DOHH2 (cell line): Measurements from ENCODE around the gene SRSF12.

Source experiments
- H3F3A ChIP-seq: fragments of 200-600 bp; sonication (generic), shearing (Covaris generic); 2 replicates; pipeline ENCODE4 v1.6.0; 2016; ENCODE audit warnings: antibody characterized with exemption, mild to moderate bottlenecking; ENCODE audit not compliant: control insufficient read depth, insufficient read depth
- H3K27ac ChIP-seq: fragments of 200-600 bp; sonication (generic); 2 replicates; pipeline ENCODE4 v1.5.1; 2014; ENCODE audit warnings: low read depth, mild to moderate bottlenecking, low read length, moderate library complexity
- H3K27me3 ChIP-seq: fragments of 200-600 bp; sonication (generic); 2 replicates; pipeline ENCODE4 v1.6.1; 2014; ENCODE audit warnings: mild to moderate bottlenecking, low read length, mixed read lengths; ENCODE audit not compliant: control insufficient read depth
- H3K36me3 ChIP-seq: fragments of 200-600 bp; sonication (generic); 2 replicates; pipeline ENCODE4 v1.6.1; 2014; ENCODE audit warnings: mild to moderate bottlenecking, low read length, moderate library complexity, mixed read lengths; ENCODE audit not compliant: control insufficient read depth
- H3K4me1 ChIP-seq: fragments of 200-600 bp; sonication (generic); 2 replicates; pipeline ENCODE4 v1.6.1; 2014; ENCODE audit warnings: mild to moderate bottlenecking, low read length, mixed read lengths; ENCODE audit not compliant: control insufficient read depth
- H3K4me2 ChIP-seq: fragments of 200-600 bp; sonication (generic); 2 replicates; pipeline ENCODE4 v1.6.0; 2014; ENCODE audit warnings: mild to moderate bottlenecking, low read length, moderate library complexity
- H3K4me3 ChIP-seq: fragments of 200-600 bp; sonication (generic); 2 replicates; pipeline ENCODE4 v1.5.1; 2014; ENCODE audit warnings: mild to moderate bottlenecking, low read length, mixed read lengths
- H3K79me2 ChIP-seq: fragments of 200-600 bp; sonication (generic); 2 replicates; pipeline ENCODE4 v1.6.1; 2014; ENCODE audit warnings: mild to moderate bottlenecking, low read length, mixed read lengths; ENCODE audit not compliant: control insufficient read depth
- H3K9me2 ChIP-seq: fragments of 200-600 bp; sonication (generic); replicated peaks from 2 replicates; pipeline ENCODE4 v1.6.1; 2014; ENCODE audit warnings: mild to moderate bottlenecking, low read length, mixed read lengths; ENCODE audit not compliant: control insufficient read depth
- H3K9me3 ChIP-seq: fragments of 200-600 bp; sonication (generic); 2 replicates; pipeline ENCODE4 v1.6.1; 2014; ENCODE audit warnings: antibody characterized with exemption, low read length, mixed read lengths; ENCODE audit not compliant: control insufficient read depth, insufficient read depth
- H4K20me1 ChIP-seq: fragments of 200-600 bp; sonication (generic); 2 replicates; pipeline ENCODE4 v1.6.0; 2014; ENCODE audit warnings: low read depth, mild to moderate bottlenecking, antibody characterized with exemption, low read length, moderate library complexity; ENCODE audit not compliant: control insufficient read depth, insufficient read depth
- EZH2phosphoT487 ChIP-seq: fragments of 200-600 bp; sonication (generic); IDR thresholded peaks from 2 replicates; pipeline ENCODE4 v1.6.1; 2017; ENCODE audit warnings: borderline replicate concordance, mild to moderate bottlenecking, antibody characterized with exemption, low read length, moderate library complexity, mixed read lengths
- TF ChIP-seq, protein P1 (sequence below): fragments of 200-600 bp; sonication (generic); IDR thresholded peaks from one replicate; pipeline ENCODE4 v1.5.1; 2014; ENCODE audit warnings: antibody characterized with exemption, mild to moderate bottlenecking, low read depth, low read length; ENCODE audit not compliant: poor library complexity, severe bottlenecking

SRSF12 gene

DNA sequence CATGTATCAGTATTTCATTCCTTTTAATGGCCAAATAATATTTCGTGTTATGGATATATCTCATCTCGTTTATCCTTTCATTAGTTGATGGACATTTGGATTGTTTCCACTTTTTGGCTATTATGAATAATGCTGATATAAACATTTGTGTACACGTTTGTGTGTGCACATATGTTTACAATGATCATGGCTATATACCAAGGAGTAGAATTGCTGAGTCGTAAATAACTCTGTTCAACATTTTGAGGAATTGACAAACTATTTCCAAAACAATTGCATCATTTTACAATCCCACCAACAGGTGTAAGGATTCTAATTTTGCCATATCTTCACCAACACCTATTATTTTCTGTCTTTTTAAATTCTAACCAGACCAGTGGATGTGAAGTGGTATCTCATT, 63.7 kb downstream of the SRSF12 start:
- H3K27ac ChIP-seq: no peak overlapping the region
- H3K9me2 ChIP-seq: no peaks in the 10 kb centered on the region
- no peaks in the 10 kb centered on the region for H3K36me3 ChIP-seq
- H3F3A ChIP-seq: no peaks in the 10 kb centered on the region
- no peaks in the 10 kb centered on the region for H3K4me1 ChIP-seq
- H3K4me2 ChIP-seq: no peak overlapping the region
- H3K79me2 ChIP-seq: no peaks in the 10 kb centered on the region
- no peak for TF ChIP-seq EZH2phosphoT487
- TF ChIP-seq, protein P1, sequence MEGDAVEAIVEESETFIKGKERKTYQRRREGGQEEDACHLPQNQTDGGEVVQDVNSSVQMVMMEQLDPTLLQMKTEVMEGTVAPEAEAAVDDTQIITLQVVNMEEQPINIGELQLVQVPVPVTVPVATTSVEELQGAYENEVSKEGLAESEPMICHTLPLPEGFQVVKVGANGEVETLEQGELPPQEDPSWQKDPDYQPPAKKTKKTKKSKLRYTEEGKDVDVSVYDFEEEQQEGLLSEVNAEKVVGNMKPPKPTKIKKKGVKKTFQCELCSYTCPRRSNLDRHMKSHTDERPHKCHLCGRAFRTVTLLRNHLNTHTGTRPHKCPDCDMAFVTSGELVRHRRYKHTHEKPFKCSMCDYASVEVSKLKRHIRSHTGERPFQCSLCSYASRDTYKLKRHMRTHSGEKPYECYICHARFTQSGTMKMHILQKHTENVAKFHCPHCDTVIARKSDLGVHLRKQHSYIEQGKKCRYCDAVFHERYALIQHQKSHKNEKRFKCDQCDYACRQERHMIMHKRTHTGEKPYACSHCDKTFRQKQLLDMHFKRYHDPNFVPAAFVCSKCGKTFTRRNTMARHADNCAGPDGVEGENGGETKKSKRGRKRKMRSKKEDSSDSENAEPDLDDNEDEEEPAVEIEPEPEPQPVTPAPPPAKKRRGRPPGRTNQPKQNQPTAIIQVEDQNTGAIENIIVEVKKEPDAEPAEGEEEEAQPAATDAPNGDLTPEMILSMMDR: no peak
- no peak overlapping the region for H3K4me3 ChIP-seq
- no peaks in the 10 kb centered on the region for H4K20me1 ChIP-seq
- H3K9me3 ChIP-seq: no peaks in the 10 kb centered on the region
- 0 out of 2 replicates have a peak, but pooled peaks cover 3% of the 10 kb centered on the region for H3K27me3 ChIP-seq

DNA sequence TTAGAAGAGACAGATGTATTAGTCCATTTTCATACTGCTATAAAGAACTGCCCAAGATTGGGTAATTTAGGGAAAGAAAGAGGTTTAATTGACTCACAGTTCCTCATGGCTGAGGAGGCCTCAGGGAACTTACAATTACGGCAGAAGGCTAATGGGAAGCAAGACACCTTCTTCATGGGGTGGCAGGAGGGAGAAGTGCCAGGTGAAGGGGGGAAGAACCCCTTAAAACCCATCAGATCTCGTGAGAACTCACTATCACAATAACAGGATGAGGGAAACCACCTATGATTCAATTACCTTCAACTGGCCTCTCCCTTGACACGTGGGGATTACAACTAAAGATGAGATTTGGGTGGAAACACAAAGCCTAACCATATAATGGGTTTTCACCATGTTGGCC, 66.2 kb downstream of the SRSF12 start:
- Histone ChIP-seq H3K4me3 (no peak overlapping the region), H3K4me2 (no peak overlapping the region), H3K79me2 (no peaks in the 10 kb centered on the region), H3K27me3 (peaks cover 9% of the 10 kb centered on the region; the same call in 1 of the 2 replicates), H3K9me2 (no peaks in the 10 kb centered on the region), H3K9me3 (no peaks in the 10 kb centered on the region), H3K27ac (no peak overlapping the region), H3K4me1 (no peaks in the 10 kb centered on the region), H3F3A (no peaks in the 10 kb centered on the region), H4K20me1 (no peaks in the 10 kb centered on the region), H3K36me3 (no peaks in the 10 kb centered on the region)
- TF ChIP-seq, protein P1: no peak
- no peak for TF ChIP-seq EZH2phosphoT487

DNA sequence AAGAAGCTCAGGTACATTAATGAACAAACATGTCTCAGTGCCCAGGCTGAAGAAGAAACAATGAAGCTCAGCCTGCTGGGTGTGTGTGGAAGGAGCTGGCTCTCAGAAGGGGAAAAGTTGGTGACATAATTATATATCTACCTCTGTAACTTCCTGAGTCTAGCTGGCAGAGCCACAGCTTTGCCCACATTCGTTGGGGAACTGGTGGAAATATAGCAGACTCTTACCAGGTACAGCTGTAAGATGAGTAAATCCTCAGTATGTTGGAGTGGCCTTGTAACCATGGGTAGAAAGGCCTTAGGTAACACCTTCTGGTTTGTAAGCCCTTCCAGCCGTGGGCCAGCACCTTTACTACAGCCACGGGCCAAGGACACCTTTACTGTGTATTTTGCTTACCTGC, 67.2 kb downstream of the SRSF12 start:
- Histone ChIP-seq H4K20me1 (no peaks in the 10 kb centered on the region), H3K4me2 (no peak overlapping the region), H3K36me3 (no peaks in the 10 kb centered on the region), H3K9me3 (no peaks in the 10 kb centered on the region), H3K79me2 (no peaks in the 10 kb centered on the region), H3K4me3 (no peak overlapping the region), H3K27ac (no peak overlapping the region), H3K4me1 (no peaks in the 10 kb centered on the region), H3K9me2 (no peaks in the 10 kb centered on the region), H3K27me3 (peaks cover 9% of the 10 kb centered on the region; the same call in 1 of the 2 replicates), H3F3A (no peaks in the 10 kb centered on the region)
- no peak for TF ChIP-seq EZH2phosphoT487
- TF ChIP-seq, protein P1: no peak

DNA sequence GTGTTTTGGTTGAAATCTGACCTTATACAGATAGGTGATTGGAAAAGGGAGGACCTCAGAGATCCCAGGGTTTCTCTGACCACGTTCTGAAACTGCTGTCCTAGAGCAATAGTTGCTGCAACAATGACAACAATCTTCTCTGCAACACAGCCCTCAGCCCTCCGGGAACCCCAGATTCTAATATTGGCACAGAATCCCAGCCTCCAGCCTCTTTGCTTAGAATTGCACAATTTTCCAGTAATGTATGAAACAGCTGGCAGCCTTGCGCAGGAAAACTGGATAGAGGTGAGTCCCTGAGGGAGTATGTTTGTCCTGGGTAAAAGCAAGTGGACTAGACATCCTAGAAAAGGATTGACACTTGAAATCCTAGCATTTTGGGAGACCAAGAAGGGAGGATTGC, 67.7 kb downstream of the SRSF12 start:
- no peaks in the 10 kb centered on the region for H3K9me2 ChIP-seq
- H3K4me1 ChIP-seq: no peaks in the 10 kb centered on the region
- H3K4me3 ChIP-seq: no peak overlapping the region
- no peaks in the 10 kb centered on the region for H3F3A ChIP-seq
- no peak overlapping the region for H3K27ac ChIP-seq
- no peaks in the 10 kb centered on the region for H3K36me3 ChIP-seq
- TF ChIP-seq, protein P1: no peak
- TF ChIP-seq EZH2phosphoT487: no peak
- H3K79me2 ChIP-seq: no peaks in the 10 kb centered on the region
- H3K27me3 ChIP-seq: peaks cover 9% of the 10 kb centered on the region; the same call in 1 of the 2 replicates
- no peaks in the 10 kb centered on the region for H4K20me1 ChIP-seq
- H3K9me3 ChIP-seq: no peaks in the 10 kb centered on the region
- H3K4me2 ChIP-seq: no peak overlapping the region
